Bronchial epithelial cell (primary cell): ENCODE results near the gene MED12L. TPM values are rescaled to one million over a fixed set of nuclear protein-coding genes. Genes with fewer than 3 reads are reported as not detected.

Experiments
- DNase-seq: peaks from one replicate; pipeline ENCODE4 v3.0.0-alpha.2; 2010; ENCODE audit warnings: low read depth
- FAIRE-seq: peaks from 2 replicates; lab custom pipeline; 2011; peaks lifted over from hg19 to GRCh38; lab: Jason Lieb, UNC
- H3K27me3 ChIP-seq: 2 replicates; pipeline ENCODE4 v1.5.1; 2011; ENCODE audit warnings: low read length; ENCODE audit not compliant: control insufficient read depth, insufficient read depth
- H3K36me3 ChIP-seq: 2 replicates; pipeline ENCODE4 v1.5.1; 2011; ENCODE audit warnings: low read length; ENCODE audit not compliant: control insufficient read depth, insufficient read depth
- H3K4me3 ChIP-seq: 2 replicates; pipeline ENCODE4 v1.5.1; 2011; ENCODE audit warnings: mild to moderate bottlenecking, low read depth, low read length, control low read depth
- CTCF ChIP-seq: IDR thresholded peaks from 2 replicates; pipeline ENCODE4 v1.5.1; 2011; ENCODE audit warnings: mild to moderate bottlenecking, moderate library complexity, low read length, control low read depth, inconsistent platforms; ENCODE audit not compliant: insufficient read depth, severe bottlenecking
- total RNA-seq: library from RNA; depleted of rRNA; stranded (reverse); fragments of >200 nt; gene quantifications from 2 replicates; pipeline ENCODE4 v1.2.1, GENCODE V29; 2014

MED12L gene
- total RNA-seq, 1 donor from 2014 or later = 0.26 TPM

DNA sequence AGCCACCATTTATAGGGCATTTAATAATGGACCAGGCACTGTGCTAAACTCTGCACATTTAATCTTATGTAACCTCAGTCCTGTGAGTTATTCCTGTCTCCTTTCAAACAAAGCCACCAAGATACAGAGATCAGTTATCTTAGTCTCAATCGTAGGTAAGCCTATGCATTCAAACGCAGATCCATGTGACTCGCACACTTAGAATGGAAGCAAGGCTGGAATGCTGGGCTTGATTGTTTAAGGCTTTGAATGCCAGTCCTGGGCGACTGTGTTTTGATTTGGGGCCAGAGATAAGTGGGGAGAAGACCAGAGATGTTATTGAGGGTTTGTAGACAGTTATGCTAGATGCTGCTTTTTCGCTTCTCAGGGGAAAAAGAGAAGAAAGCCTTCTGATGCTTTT, 22.2 kb downstream of the MED12L start:
- no peak for DNase-seq
- no peak for FAIRE-seq
- TF ChIP-seq CTCF = no peak
- H3K4me3 ChIP-seq = no peak overlapping the region
- H3K27me3 ChIP-seq = no peaks in the 10 kb centered on the region
- no peaks in the 10 kb centered on the region for H3K36me3 ChIP-seq

- no peaks in the 10 kb centered on the region for H3K36me3 ChIP-seq
- H3K27me3 ChIP-seq = no peaks in the 10 kb centered on the region
- no peak for DNase-seq
- FAIRE-seq = no peak
- no peak for TF ChIP-seq CTCF
- H3K4me3 ChIP-seq = no peak overlapping the region
Observed at GRCh38 chr3:151109286-151109800, 23.9 kb downstream of the MED12L start.

- H3K27me3 ChIP-seq = no peaks in the 10 kb centered on the region
- no peak for DNase-seq
- FAIRE-seq = no peak
- no peak for TF ChIP-seq CTCF
- no peaks in the 10 kb centered on the region for H3K36me3 ChIP-seq
- no peak overlapping the region for H3K4me3 ChIP-seq
Observed at GRCh38 chr3:151112731-151113130, 27.3 kb downstream of the MED12L start.

DNA sequence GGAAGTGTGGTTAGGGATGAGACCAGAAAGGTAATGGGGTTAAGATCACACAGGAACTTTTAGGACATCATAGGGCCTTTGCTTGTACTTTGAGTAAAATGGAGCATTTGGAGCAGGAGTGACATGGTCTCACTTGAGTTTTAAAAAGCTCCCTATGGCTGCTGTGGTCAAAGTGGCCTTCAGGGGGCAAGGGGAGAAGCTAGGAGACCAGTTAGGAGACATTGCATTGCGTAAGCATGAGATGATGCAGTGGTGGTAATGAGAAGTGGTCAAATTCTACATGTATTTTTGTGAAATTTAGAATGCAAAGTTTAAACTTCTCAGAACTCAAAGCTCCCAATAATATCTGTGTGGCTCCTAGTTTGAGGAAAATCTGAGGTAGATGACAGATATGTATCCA, 27.9 kb downstream of the MED12L start:
- no peak for FAIRE-seq
- TF ChIP-seq CTCF = no peak
- H3K27me3 ChIP-seq = no peaks in the 10 kb centered on the region
- no peaks in the 10 kb centered on the region for H3K36me3 ChIP-seq
- H3K4me3 ChIP-seq = no peak overlapping the region
- no peak for DNase-seq

DNA sequence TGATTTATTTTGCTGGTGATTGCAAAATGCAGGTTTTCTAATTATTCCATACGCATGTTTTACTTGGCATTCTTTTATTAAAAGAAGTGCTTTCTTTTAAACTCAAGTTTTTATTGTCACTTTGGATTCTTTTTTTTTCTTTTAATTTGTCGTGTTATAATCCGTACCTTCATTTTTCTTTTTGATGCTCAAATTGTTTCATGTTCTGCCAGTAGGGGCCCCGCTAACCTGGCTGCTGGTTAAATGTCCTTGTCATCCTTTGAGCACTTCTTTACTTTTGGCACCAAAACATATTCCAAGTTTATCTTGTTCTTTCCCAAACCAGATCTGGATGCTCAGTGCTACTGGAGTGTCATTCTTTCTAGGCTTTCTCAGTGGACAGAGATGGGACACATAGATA, 31.6 kb downstream of the MED12L start:
- no peak for TF ChIP-seq CTCF
- Histone ChIP-seq H3K36me3 (no peaks in the 10 kb centered on the region), H3K4me3 (no peak overlapping the region), H3K27me3 (no peaks in the 10 kb centered on the region)
- no peak for FAIRE-seq
- DNase-seq = no peak

DNA sequence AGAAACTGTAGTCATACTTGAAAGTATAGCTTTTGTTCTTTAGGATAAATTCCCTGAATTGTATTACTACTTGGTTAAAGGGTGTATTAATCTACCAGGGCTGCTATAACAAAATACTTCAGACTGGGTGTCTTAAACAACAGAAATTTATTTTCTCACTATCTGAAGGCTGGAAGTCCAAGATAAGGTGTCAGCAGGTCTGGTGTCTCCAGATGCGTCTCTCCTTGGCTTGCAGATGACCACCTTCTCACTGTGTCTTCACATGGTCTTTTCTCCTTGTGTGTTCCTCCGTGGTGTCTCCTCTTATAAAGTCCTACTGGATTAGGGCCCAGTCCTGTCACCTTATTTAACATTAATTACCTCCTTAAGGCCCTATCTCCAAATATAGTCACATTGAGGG, 33.7 kb downstream of the MED12L start:
- no peak for TF ChIP-seq CTCF
- Histone ChIP-seq H3K27me3 (no peaks in the 10 kb centered on the region), H3K4me3 (no peak overlapping the region), H3K36me3 (no peaks in the 10 kb centered on the region)
- DNase-seq (no peak), FAIRE-seq (no peak)
